Ascending aorta (tissue), 2 donors: ENCODE results near the gene WNT11. TPM values are rescaled to one million over a fixed set of nuclear protein-coding genes. Genes with fewer than 3 reads are reported as not detected.

ENCODE experiments used
- DNase-seq, 2 donors: peaks; one replicate each; pipeline ENCODE4 v3.0.0-alpha.2; 2019; ENCODE audit warnings: low spot score in 2 of 2
- H3K27ac ChIP-seq, 2 donors: fragments of 200-600 bp; sonication (generic); one replicate each; pipeline ENCODE4 v1.5.1; 2016 to 2017; ENCODE audit warnings: mild to moderate bottlenecking in 1 of 2
- H3K27me3 ChIP-seq: fragments of 200-600 bp; sonication (generic); one replicate; pipeline ENCODE4 v1.5.1; 2017
- H3K36me3 ChIP-seq, 2 donors: fragments of 200-600 bp; sonication (generic); one replicate each; pipeline ENCODE4 v1.5.1; 2016
- H3K4me1 ChIP-seq, 2 donors: fragments of 200-600 bp; sonication (generic); one replicate each; pipeline ENCODE4 v1.5.1; 2016 to 2017; ENCODE audit warnings: mild to moderate bottlenecking in 1 of 2
- H3K4me3 ChIP-seq, 2 donors: fragments of 200-600 bp; sonication (generic); one replicate each; pipeline ENCODE4 v1.5.1; 2016 to 2017; ENCODE audit warnings: mild to moderate bottlenecking in 1 of 2
- H3K9me3 ChIP-seq, 2 donors: fragments of 200-600 bp; sonication (generic); one replicate each; pipeline ENCODE4 v1.5.1; 2016
- intact Hi-C: fragments of 100-400 bp; cut with DNase I; formaldehyde crosslinking; loops from one replicate; pipeline ENCODE4 v1.15.1; 2023
- total RNA-seq: library from RNA; depleted of rRNA; stranded (reverse); fragments of >200 nt; gene quantifications from one replicate; pipeline ENCODE4 v1.1.0, GENCODE V29; 2016
- TF ChIP-seq, protein P1 (sequence below), 3 experiments: fragments of 200-600 bp in 2 of 3; fragments of 450-650 bp in 1 of 3; sonication (generic) in 2 of 3; IDR thresholded peaks; one replicate each; pipeline ENCODE4 v1.5.1; 2016 to 2019; ENCODE audit warnings: antibody characterized with exemption in 3 of 3, mild to moderate bottlenecking in 1 of 3, moderate library complexity in 1 of 3

Gene WNT11
- total RNA-seq, 1 donor from 2014 or later, result 11.7 TPM

DNA sequence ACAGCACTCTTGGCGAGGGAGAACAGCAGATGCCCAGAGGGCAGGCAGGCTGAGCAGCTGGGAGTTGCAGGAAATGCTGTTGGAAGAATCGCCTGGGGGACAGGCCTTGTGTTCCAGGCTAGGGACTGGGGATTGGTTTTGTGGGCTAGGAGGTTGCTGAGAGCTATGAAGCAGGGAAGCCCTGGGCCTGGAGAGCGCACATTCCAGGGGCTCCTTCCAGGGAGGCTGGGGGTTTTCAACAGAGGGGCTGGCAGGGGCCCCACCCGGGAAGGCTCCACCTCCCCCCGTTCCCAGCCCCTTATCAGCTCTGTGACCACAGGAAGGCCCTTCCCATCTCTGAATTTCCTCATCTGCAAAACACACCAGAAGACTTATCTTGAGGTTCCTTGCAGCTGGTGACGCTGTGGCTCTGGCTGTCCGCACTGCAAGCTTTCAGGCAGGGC is 21.7 kb downstream of the WNT11 start:
- intact Hi-C loops, result no loop called here
- no peaks in the 10 kb centered on the region for H3K9me3 ChIP-seq
- no peaks in the 10 kb centered on the region for H3K36me3 ChIP-seq
- no peaks in the 10 kb centered on the region for H3K27me3 ChIP-seq
- H3K4me3 ChIP-seq, result no peak overlapping the region
- no peak for DNase-seq
- H3K4me1 ChIP-seq, result no peaks in the 10 kb centered on the region
- TF ChIP-seq, protein P1, sequence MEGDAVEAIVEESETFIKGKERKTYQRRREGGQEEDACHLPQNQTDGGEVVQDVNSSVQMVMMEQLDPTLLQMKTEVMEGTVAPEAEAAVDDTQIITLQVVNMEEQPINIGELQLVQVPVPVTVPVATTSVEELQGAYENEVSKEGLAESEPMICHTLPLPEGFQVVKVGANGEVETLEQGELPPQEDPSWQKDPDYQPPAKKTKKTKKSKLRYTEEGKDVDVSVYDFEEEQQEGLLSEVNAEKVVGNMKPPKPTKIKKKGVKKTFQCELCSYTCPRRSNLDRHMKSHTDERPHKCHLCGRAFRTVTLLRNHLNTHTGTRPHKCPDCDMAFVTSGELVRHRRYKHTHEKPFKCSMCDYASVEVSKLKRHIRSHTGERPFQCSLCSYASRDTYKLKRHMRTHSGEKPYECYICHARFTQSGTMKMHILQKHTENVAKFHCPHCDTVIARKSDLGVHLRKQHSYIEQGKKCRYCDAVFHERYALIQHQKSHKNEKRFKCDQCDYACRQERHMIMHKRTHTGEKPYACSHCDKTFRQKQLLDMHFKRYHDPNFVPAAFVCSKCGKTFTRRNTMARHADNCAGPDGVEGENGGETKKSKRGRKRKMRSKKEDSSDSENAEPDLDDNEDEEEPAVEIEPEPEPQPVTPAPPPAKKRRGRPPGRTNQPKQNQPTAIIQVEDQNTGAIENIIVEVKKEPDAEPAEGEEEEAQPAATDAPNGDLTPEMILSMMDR (IDR thresholded peaks at IDR 0.05), result no peak
- no peak overlapping the region for H3K27ac ChIP-seq

DNA sequence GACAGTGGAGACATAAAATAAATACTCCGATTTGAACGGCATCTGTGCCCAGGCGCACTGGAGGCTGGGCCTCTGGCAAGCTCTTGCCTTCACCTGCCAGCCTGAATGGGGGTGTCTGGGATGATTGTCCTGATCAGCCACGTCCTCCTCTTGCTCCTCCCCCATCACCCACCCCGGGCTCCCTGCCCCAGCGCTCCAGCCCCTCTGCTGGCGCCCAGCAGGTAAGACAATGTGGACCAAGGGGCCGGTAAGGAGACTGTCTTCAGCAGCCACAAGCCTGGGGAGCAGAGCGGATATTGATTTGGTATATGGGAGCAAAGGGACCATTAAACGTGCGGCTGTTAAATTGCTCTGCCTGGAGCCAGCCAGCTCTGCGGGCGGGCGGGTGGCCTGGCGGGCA is 24.9 kb downstream of the WNT11 start:
- H3K4me3 ChIP-seq, result no peak overlapping the region
- H3K36me3 ChIP-seq, result no peaks in the 10 kb centered on the region
- no peaks in the 10 kb centered on the region for H3K4me1 ChIP-seq
- no peaks in the 10 kb centered on the region for H3K27me3 ChIP-seq
- DNase-seq, result no peak
- TF ChIP-seq, protein P1 (IDR thresholded peaks at IDR 0.05), result no peak
- H3K9me3 ChIP-seq, result no peaks in the 10 kb centered on the region
- H3K27ac ChIP-seq, result no peak overlapping the region
- intact Hi-C loops, result no loop called here

DNA sequence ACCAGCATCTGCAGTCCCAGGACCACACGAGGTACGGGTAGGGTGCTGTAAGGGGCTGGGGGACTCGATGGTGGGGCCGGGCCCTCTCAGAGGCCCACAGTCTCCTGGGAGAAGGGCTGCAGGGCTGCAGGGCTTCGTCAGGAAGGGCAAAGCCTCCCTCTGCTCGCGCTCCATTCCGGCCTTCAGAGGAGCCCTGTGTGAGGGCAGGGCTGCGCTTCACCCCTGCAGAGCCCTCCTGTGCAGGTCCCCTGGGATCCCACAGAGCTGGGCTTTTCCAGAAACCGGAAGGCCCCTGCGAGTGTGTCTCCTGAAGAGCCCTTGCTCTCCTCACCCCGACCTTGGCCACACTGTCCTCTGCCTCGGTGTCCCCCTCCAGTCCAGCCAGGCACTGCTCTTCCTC is 27.2 kb downstream of the WNT11 start:
- TF ChIP-seq, protein P1 (IDR thresholded peaks at IDR 0.05), result no peak

DNA sequence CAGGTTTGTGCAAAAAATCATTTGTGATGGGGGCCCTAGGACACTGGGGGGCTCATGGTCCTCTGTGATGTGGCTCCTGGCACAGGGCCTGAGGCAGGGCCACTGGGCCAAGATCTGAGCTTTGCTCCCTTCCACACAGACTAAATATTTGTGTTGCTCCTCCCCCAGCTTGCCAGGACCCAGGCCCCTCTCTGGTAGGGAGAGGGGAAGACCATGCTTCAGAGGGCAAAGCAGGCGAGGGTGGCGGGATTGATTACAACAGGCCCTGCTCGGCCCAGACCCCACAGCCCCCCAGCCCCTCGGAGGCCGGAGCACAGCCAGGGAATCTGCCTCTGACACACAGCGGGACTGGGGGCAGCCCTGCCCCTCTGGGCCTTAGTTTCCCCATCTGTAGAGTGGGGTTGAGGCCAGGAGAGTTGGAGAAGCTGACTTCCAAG is 29.0 kb downstream of the WNT11 start:
- no peaks in the 10 kb centered on the region for H3K4me1 ChIP-seq
- H3K9me3 ChIP-seq, result no peaks in the 10 kb centered on the region
- intact Hi-C loops, result no loop called here
- H3K27ac ChIP-seq, result no peak overlapping the region
- TF ChIP-seq, protein P1 (IDR thresholded peaks at IDR 0.05), result no peak
- H3K36me3 ChIP-seq, result no peaks in the 10 kb centered on the region
- H3K27me3 ChIP-seq, result no peaks in the 10 kb centered on the region
- DNase-seq, result no peak
- H3K4me3 ChIP-seq, result no peak overlapping the region

More for the DNA sequence above, 27.2 kb downstream of the WNT11 start:
- H3K4me3 ChIP-seq, result no peak overlapping the region
- no peak overlapping the region for H3K27ac ChIP-seq
- intact Hi-C loops, result no loop called here
- no peak for DNase-seq
- H3K36me3 ChIP-seq, result no peaks in the 10 kb centered on the region
- no peaks in the 10 kb centered on the region for H3K9me3 ChIP-seq
- H3K27me3 ChIP-seq, result no peaks in the 10 kb centered on the region
- H3K4me1 ChIP-seq, result no peaks in the 10 kb centered on the region

DNA sequence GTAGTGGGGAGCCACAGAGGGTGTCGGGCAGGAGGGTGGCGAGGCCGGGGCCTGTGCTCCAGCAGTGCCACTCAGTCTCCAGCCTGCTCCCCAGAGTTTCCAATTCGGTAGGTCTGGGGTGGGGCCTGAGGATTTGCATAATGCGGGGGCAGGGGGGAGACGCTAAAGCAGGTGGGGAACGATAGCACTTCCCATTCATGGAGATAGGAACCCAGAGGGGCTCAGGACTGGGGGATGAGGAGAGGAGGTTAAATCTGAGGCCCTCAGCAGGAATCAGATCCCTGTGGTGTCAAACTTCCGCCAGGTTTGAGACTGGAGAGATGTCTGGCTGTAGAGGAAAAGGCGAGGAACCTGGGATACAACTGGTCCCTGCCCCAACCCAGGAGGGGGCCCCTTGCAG is 29.8 kb downstream of the WNT11 start:
- H3K27ac ChIP-seq, result no peak overlapping the region

More for the DNA sequence above, 29.8 kb downstream of the WNT11 start:
- no peaks in the 10 kb centered on the region for H3K36me3 ChIP-seq
- H3K9me3 ChIP-seq, result no peaks in the 10 kb centered on the region
- intact Hi-C loops, result no loop called here
- H3K27me3 ChIP-seq, result no peaks in the 10 kb centered on the region
- TF ChIP-seq, protein P1 (IDR thresholded peaks at IDR 0.05), result no peak
- H3K4me1 ChIP-seq, result no peaks in the 10 kb centered on the region
- no peak overlapping the region for H3K4me3 ChIP-seq
- DNase-seq, result no peak
